Effector memory CD4-positive, alpha-beta T cell (primary cell): Measurements from ENCODE around the gene POLR2C.
"Not testable (repeated sequence)": the region's sequence is repeated elsewhere in the genome, so short reads cannot be mapped to it uniquely, and the experiment has no call there.

Source experiments
- DNase-seq, 3 donors: peaks; one replicate each; pipeline ENCODE4 v3.0.0-alpha.2; 2020
- H3K27ac ChIP-seq: 2 replicates; pipeline ENCODE4 v1.7.0; 2013; ENCODE audit warnings: mild to moderate bottlenecking, low read length, moderate library complexity; ENCODE audit not compliant: insufficient read depth, poor library complexity, severe bottlenecking
- H3K27me3 ChIP-seq: replicated peaks from 2 replicates; pipeline ENCODE4 v1.7.0; 2013; ENCODE audit warnings: mild to moderate bottlenecking, low read length; ENCODE audit not compliant: insufficient read depth, control insufficient read depth, poor library complexity, severe bottlenecking
- H3K36me3 ChIP-seq: 2 replicates; pipeline ENCODE4 v1.7.0; 2013; ENCODE audit warnings: mild to moderate bottlenecking, low read length, moderate library complexity; ENCODE audit not compliant: control insufficient read depth, insufficient read depth
- H3K4me1 ChIP-seq: 2 replicates; pipeline ENCODE4 v1.7.0; 2013; ENCODE audit warnings: low read length, mild to moderate bottlenecking; ENCODE audit not compliant: control insufficient read depth, insufficient read depth, poor library complexity, severe bottlenecking
- H3K4me3 ChIP-seq: 2 replicates; pipeline ENCODE4 v1.7.0; 2013; ENCODE audit warnings: low read length, low read depth, mild to moderate bottlenecking; ENCODE audit not compliant: insufficient read depth, poor library complexity, severe bottlenecking
- H3K9me3 ChIP-seq: 2 replicates; pipeline ENCODE4 v1.7.0; 2013; ENCODE audit warnings: mild to moderate bottlenecking, low read length, moderate library complexity; ENCODE audit not compliant: control insufficient read depth

POLR2C gene

GRCh38 chr16:57485091-57485915 lies 22.8 kb downstream of the POLR2C start:
- Histone ChIP-seq H3K4me1 (peaks cover 8% of the 10 kb centered on the region), H3K9me3 (no peaks in the 10 kb centered on the region), H3K4me3 (peak overlapping the region; percentile 68), H3K27ac (peak overlapping the region; percentile 25), H3K36me3 (no peaks in the 10 kb centered on the region), H3K27me3 (no peaks in the 10 kb centered on the region)
- no peak for DNase-seq

DNA sequence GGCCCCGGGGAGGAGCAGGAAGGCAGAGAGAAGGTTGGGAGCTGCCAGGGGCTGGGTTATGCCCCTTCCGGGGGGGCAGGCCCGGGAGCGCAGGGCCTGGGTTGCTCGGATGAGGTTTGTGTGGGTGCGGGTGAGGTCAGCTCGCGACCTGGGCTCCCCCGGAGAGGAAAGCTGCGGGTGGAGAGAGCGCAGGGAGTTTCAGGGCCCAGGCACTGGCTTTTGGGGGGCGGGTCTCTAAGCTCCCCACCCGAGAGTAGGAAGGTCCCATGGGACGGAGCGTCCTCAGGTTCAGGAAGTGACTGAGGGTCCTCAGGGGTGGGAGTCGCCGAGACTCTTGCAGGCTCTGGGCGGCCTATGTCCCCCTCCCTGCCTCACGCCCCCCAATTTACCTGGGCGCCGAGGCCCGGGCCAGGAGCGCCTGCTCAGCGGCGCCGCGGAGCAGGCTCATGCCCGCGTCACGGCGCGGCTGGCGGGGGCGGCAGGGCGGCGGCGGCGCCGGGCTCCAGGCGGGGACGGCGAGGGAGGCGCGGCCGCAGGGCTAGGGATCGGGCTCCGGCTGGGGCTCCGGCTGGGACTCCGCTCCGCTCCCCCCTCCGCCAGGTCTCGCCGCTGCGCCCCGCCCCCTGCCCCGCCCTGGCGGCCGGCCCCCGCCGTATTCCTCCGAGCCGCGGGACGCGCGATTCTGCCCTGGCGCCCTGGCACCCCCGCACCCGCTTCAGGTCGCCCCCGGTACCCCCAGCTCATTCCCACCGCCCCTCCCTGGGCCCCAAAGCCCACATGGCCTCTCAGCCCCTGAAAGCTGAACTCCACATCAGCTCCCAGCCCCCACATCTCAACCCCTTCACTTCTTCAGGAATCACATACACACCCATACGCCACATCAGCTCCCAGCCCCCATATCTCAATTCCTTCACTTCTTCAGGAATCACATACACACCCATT lies 23.7 kb downstream of the POLR2C start, which contains the start of gene DOK4:
Gene DOK4, minus strand, starts transcription at position 578 of the 942 bp plus-strand sequence. CDS start 6,986 bp downstream, outside the sequence.
- Histone ChIP-seq H3K36me3 (no peaks in the 10 kb centered on the region), H3K9me3 (no peaks in the 10 kb centered on the region), H3K27me3 (no peaks in the 10 kb centered on the region), H3K4me3 (peak within 1 kb of the TSS; percentile 68), H3K4me1 (peaks cover 8% of the 10 kb centered on the region), H3K27ac (peak within 1 kb of the TSS; percentile 25)
- DNase-seq: peak; percentile 65 to 71 (median 66)

DNA sequence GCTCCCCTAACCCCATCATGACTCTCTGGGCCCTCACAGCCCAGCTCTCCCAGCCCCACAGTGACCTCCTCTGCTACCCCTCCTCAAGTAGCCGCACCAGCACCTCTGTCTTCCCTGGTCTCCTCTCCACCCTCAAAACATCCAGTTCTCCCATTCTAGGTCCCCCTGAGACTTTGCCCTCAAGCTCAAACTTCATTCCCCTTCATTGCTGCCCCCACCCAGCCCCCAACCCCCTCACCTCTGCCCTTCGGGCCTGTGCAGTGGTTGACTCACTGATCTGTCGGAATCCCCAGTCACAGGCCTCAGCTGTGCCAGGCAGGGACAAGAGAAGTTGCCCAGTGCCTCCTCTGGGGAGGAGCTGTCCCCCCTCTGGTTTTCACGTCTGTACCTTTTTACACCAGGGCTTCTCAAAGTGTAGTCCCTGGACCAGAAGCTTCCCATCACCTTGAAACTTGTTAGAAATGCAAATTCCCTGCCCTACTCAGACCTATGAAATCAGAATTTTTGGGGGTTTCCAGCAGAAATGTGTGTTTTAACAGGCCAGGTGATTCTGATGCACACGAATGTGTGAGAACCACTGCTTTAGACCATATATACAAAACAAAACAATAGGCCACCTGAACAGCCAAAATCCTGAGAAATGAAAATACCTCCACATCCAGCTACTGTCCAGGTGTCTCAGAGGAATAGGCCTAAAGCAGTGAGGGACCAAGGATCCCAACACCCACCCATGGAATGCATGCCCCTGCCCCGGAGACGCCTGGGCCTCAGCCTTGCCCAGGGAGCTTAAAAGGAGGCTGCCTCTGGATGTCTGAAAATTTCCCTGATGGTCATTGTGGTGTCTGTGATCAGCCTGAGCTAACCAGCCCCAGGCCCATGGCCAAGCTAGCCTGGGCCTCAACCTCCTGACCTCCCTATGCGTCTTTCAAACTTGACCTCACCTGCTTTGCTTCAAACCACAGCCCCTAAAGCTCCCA lies 24.7 kb downstream of the POLR2C start:
- Histone ChIP-seq H3K9me3 (no peaks in the 10 kb centered on the region), H3K4me3 (peak overlapping the region; percentile 58)
- no peak for DNase-seq

DNA sequence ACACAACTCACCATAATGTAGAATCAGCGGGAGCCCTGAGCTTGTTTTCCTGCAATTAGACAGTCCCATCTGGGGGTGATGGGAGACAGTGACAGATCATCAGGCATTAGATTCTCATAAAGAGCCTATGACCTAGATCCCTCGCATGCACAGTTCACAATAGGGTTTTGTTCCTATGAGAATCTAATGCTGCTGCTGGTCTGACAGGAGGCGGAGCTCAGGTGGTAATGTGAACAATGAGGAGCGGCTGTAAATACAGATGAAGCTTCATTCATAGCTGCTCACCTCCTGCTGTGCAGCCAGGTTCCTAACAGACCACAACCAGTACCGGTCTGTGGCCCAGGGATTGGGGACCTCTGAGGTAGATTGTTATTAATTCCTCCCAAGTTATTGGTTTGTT lies 26.8 kb downstream of the POLR2C start:
- H3K4me1 ChIP-seq: peaks cover 8% of the 10 kb centered on the region
- H3K4me3 ChIP-seq: no peak overlapping the region
- no peak for DNase-seq
- no peaks in the 10 kb centered on the region for H3K27me3 ChIP-seq
- H3K9me3 ChIP-seq: no peaks in the 10 kb centered on the region
- no peaks in the 10 kb centered on the region for H3K36me3 ChIP-seq
- H3K27ac ChIP-seq: no peak overlapping the region

More for the DNA sequence above, 24.7 kb downstream of the POLR2C start:
- H3K27me3 ChIP-seq: no peaks in the 10 kb centered on the region
- H3K4me1 ChIP-seq: peaks cover 8% of the 10 kb centered on the region
- no peaks in the 10 kb centered on the region for H3K36me3 ChIP-seq
- H3K27ac ChIP-seq: no peak overlapping the region

DNA sequence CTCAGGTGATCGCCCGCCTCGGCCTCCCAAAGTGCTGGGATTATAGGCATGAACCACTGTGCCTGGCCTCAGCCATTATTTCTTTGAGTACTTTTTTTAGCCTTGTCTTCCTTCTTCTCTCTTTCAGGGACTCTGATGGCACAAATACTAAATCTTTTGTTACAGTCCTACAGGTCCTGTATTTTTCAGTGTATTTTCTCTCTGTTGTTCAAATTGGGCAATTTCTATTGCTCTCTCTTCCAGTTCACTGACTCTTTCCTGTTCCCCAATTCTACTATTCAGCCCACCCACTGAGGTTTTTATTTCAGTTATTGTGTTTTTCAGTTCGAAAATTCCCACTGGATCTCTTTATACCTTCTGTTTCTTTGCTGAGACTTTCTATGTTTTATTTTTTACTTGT lies 31.3 kb downstream of the POLR2C start:
- no peak for DNase-seq
- no peaks in the 10 kb centered on the region for H3K9me3 ChIP-seq
- no peaks in the 10 kb centered on the region for H3K4me1 ChIP-seq
- H3K4me3 ChIP-seq: no peak overlapping the region
- no peak overlapping the region for H3K27ac ChIP-seq
- H3K36me3 ChIP-seq: no peaks in the 10 kb centered on the region
- no peaks in the 10 kb centered on the region for H3K27me3 ChIP-seq

DNA sequence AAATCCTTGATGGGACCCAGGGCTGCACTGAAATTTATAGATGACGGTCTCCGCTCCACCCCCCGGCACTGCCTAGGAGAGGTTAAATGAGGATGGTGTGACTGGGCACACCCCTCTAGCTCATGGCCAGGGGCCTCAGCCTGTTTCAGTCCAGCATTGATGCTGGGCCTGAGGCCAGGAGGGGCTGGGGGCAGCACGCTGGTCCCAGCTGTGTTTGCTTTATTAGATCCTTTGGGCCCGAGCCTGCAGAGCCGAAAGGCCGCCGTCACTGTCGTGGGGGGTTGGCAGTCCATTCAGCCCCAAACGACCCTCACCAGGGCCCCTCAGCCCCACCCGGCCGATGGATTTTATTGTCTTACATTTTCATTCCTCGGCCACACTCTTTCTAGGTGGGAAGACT lies 34.6 kb downstream of the POLR2C start:
- no peak overlapping the region for H3K4me3 ChIP-seq
- no peaks in the 10 kb centered on the region for H3K36me3 ChIP-seq
- DNase-seq: no peak
- no peaks in the 10 kb centered on the region for H3K9me3 ChIP-seq
- no peaks in the 10 kb centered on the region for H3K4me1 ChIP-seq
- no peaks in the 10 kb centered on the region for H3K27me3 ChIP-seq
- no peak overlapping the region for H3K27ac ChIP-seq

DNA sequence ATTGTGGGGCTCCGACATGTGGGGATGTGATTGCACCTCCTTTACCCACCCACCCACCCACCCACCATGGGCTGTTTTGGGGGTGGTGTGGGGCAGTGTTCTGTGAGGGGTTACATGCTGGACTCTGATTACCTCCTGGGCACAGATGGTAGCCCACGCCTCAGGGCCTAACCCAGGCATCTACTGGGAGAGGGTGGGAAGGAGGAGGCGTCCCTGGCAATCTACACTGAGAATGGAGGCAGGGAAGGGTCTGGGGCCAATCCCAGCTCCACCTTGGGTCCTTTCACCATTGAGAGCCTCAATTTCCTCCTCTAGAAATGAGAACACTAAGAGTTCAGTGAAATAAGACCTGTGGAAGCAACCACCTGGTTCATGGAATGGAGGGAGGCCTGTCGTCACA lies 35.6 kb downstream of the POLR2C start:
- no peak for DNase-seq
- H3K4me3 ChIP-seq: no peak overlapping the region
- no peaks in the 10 kb centered on the region for H3K9me3 ChIP-seq
- no peaks in the 10 kb centered on the region for H3K36me3 ChIP-seq
- no peak overlapping the region for H3K27ac ChIP-seq
- no peaks in the 10 kb centered on the region for H3K27me3 ChIP-seq
- H3K4me1 ChIP-seq: no peaks in the 10 kb centered on the region

GRCh38 chr16:57499941-57500340 lies 37.5 kb downstream of the POLR2C start:
- H3K27me3 ChIP-seq, H3K4me3 ChIP-seq, H3K9me3 ChIP-seq, H3K27ac ChIP-seq, H3K4me1 ChIP-seq, H3K36me3 ChIP-seq, DNase-seq: not testable (repeated sequence)

- Histone ChIP-seq H3K4me3 (no peak overlapping the region), H3K4me1 (no peaks in the 10 kb centered on the region), H3K27me3 (no peaks in the 10 kb centered on the region), H3K27ac (no peak overlapping the region), H3K9me3 (no peaks in the 10 kb centered on the region), H3K36me3 (no peaks in the 10 kb centered on the region)
- no peak for DNase-seq
Measured at GRCh38 chr16:57500578-57501111, 38.2 kb downstream of the POLR2C start.
